BJ (cell line): ENCODE measurements around the gene SSNA1. TPM values are rescaled to one million over a fixed set of nuclear protein-coding genes. Genes with fewer than 3 reads are reported as not detected.

Experiments
- CTCF ChIA-PET: fragments of 350-600 bp; formaldehyde crosslinking; extraction: SDS; loops from one replicate; lab custom pipeline; 2021; ENCODE audit warnings: antibody characterized with exemption, inconsistent platforms; lab: Yijun Ruan, JAX
- POLR2A ChIA-PET: fragments of 300-600 bp; sonication (Branson Sonifier 250); formaldehyde crosslinking; extraction: SDS; loops from one replicate; lab custom pipeline; 2021; ENCODE audit warnings: antibody characterized with exemption; lab: Charles Lee
- DNase-seq: peaks from one replicate; pipeline ENCODE4 v3.0.0-alpha.2; 2011; ENCODE audit warnings: low read depth
- H3K27me3 ChIP-seq: 2 replicates; pipeline ENCODE4 v1.6.0; 2011; ENCODE audit warnings: low read length; ENCODE audit not compliant: control insufficient read depth, insufficient read depth
- H3K36me3 ChIP-seq: 2 replicates; pipeline ENCODE4 v1.5.1; 2011; ENCODE audit warnings: low read length; ENCODE audit not compliant: control insufficient read depth, insufficient read depth
- H3K4me3 ChIP-seq: 2 replicates; pipeline ENCODE4 v1.5.1; 2011; ENCODE audit warnings: low read depth, mild to moderate bottlenecking, control low read depth, low read length
- polyA plus RNA-seq: library from polyadenylated mRNA; depleted of rRNA; stranded (reverse); fragments of >200 nt; gene quantifications from 2 replicates; pipeline ENCODE4 v1.2.3, GENCODE V29; 2011
- TF ChIP-seq, protein P1 (sequence below): IDR thresholded peaks from 2 replicates; pipeline ENCODE4 v1.5.1; 2011; ENCODE audit warnings: low read depth, mild to moderate bottlenecking, control low read depth, inconsistent platforms, low read length, moderate library complexity; ENCODE audit not compliant: insufficient read depth

Gene SSNA1
- polyA plus RNA-seq, 1 experiment: 81.4 TPM

DNA sequence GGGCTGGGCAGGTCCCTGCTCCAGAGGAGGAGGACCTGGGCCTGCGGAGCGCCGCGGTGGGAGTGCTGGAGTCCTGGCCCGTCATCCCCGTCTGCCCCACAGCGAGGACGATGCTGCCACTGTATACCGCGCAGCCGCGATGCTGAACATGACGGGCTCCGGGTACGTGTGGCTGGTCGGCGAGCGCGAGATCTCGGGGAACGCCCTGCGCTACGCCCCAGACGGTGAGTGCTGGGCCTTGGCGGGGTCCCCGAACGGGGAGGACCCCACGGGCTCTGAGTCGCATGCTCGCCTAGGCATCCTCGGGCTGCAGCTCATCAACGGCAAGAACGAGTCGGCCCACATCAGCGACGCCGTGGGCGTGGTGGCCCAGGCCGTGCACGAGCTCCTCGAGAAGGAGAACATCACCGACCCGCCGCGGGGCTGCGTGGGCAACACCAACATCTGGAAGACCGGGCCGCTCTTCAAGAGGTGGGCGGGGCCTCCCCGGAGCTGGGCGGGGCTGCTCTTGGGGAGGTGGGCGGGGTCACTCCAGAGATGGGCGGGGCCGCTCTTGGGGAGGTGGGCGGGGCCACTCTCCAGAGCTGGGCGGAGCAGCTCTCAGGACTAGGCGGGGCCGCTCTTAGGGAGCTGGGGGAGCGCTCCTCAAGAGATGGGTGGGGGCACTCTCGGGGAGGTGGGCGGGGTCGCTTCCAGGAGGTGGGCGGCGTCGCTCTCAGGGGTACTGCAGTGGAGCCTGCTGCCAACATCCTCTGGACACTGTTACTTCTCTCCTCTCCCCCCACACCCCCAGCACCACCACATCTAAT, 31.7 kb upstream of the SSNA1 start:
- Histone ChIP-seq H3K4me3 (peak overlapping the region; percentile 37), H3K36me3 (no peaks in the 10 kb centered on the region), H3K27me3 (peaks cover 17% of the 10 kb centered on the region)
- ChIA-PET POLR2A (no interaction called here), CTCF (interaction anchor here (0.9 to 1.2 kb wide), 2 partner anchors 17 to 20 kb away, joined by 3 read pairs; partner anchors contain the start of gene GRIN1)
- TF ChIP-seq, protein P1, sequence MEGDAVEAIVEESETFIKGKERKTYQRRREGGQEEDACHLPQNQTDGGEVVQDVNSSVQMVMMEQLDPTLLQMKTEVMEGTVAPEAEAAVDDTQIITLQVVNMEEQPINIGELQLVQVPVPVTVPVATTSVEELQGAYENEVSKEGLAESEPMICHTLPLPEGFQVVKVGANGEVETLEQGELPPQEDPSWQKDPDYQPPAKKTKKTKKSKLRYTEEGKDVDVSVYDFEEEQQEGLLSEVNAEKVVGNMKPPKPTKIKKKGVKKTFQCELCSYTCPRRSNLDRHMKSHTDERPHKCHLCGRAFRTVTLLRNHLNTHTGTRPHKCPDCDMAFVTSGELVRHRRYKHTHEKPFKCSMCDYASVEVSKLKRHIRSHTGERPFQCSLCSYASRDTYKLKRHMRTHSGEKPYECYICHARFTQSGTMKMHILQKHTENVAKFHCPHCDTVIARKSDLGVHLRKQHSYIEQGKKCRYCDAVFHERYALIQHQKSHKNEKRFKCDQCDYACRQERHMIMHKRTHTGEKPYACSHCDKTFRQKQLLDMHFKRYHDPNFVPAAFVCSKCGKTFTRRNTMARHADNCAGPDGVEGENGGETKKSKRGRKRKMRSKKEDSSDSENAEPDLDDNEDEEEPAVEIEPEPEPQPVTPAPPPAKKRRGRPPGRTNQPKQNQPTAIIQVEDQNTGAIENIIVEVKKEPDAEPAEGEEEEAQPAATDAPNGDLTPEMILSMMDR: no peak
- DNase-seq: no peak

- CTCF ChIA-PET: interaction anchor here (0.9 to 1.2 kb wide), 3 partner anchors 19 to 69 kb away, joined by 3 to 5 read pairs (median 3); partner anchors contain the start of genes GRIN1 and RNF224
- no peak for DNase-seq
- Histone ChIP-seq H3K36me3 (no peaks in the 10 kb centered on the region), H3K4me3 (no peak overlapping the region), H3K27me3 (peaks cover 21% of the 10 kb centered on the region)
- POLR2A ChIA-PET: no interaction called here
- TF ChIP-seq, protein P1: no peak
These were observed 30.7 kb upstream of the SSNA1 start for GRCh38 chr9:137157618-137158415.

DNA sequence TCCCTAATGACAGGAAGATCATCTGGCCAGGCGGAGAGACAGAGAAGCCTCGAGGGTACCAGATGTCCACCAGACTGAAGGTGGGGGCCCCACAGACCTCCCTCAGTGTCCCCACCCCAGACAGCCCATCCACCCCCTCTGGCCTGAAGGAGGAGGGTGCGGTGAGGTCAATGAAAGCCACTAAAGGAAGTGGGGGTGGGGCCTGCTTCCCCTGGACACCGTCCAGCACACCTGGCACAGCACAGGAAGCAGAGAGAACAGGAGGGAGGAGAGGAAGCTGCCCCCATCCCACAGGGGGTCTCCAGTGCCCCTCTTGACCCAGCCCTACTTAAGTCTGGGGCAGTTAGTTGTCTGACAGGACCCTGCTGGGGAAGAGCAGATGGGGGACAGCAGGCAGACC, 29.9 kb upstream of the SSNA1 start:
- peaks cover 21% of the 10 kb centered on the region for H3K27me3 ChIP-seq
- TF ChIP-seq, protein P1: no peak

DNA sequence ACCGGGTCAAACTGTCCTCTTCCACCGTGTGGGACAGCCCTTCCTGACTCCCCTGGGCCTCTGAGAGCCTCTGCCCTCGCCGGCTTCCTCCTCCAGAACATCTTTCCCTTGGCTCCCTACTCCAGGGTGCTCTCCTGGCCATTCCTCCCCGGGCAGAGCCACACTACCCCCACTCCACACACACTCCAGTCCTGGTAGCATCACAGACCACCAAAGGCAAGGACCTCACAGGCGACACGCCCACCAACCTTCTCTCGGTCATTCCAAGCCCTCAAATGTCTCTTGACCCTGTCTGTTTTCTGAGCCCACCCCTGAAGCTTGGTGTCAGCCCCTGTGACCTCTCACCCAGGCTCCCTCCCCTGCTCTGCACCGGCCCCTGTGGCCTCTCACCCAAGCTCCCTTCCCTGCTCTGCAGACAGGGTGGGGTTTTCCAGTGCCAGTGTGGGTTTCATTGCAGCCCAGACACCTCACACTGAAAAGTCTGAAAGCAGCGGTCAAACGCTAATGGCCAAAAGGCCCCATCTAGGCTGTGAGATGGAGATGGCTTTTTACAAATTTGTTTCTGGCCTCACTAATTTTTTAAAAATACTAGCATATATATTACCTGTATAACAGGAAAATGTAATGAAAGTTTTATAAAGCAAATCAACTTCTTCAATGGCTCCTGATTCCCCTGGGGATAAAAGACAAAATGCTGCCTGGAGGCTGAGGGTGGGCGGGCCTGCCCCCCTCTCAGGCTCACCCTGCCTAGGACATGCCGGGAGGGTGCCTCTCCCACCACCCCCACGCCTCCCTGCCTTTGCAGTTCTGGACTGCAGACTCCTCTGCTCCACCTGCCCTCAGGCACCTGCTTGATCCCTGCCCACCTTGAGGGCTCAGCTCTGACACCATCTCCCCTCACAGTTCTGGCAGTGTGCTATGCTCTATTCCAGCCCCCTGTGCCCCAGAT, 29.1 kb upstream of the SSNA1 start:
- Histone ChIP-seq H3K27me3 (peaks cover 22% of the 10 kb centered on the region), H3K36me3 (no peaks in the 10 kb centered on the region), H3K4me3 (no peak overlapping the region)
- POLR2A ChIA-PET: no interaction called here
- TF ChIP-seq, protein P1: no peak
- DNase-seq: no peak
- CTCF ChIA-PET: no interaction called here

More for the DNA sequence above, 29.9 kb upstream of the SSNA1 start:
- DNase-seq: no peak
- no peak overlapping the region for H3K4me3 ChIP-seq
- ChIA-PET CTCF (interaction anchor here (1.2 kb wide), 1 partner anchor 68 kb away, joined by 5 read pairs; the partner anchor contains the start of gene RNF224), POLR2A (no interaction called here)
- H3K36me3 ChIP-seq: no peaks in the 10 kb centered on the region
